MM.1S (cell line): Measurements from ENCODE around the gene ITPRID1.

Experiments used
- DNase-seq: peaks from one replicate; pipeline ENCODE4 v3.0.0-alpha.2; 2015
- H2AFZ ChIP-seq: fragments of 300-600 bp; sonication (generic); 2 replicates; pipeline ENCODE4 v1.6.0; 2016; ENCODE audit warnings: antibody characterized with exemption, low read length
- H3F3A ChIP-seq: fragments of 300-600 bp; sonication (generic); 2 replicates; pipeline ENCODE4 v1.6.1; 2016; ENCODE audit warnings: mild to moderate bottlenecking, antibody characterized with exemption, low read length, moderate library complexity, mixed read lengths; ENCODE audit not compliant: insufficient read depth
- H3K27ac ChIP-seq: fragments of 300-600 bp; sonication (generic); 2 replicates; pipeline ENCODE4 v1.5.1; 2016; ENCODE audit warnings: mild to moderate bottlenecking, low read length
- H3K27me3 ChIP-seq: fragments of 300-600 bp; sonication (generic); replicated peaks from 2 replicates; pipeline ENCODE4 v1.6.0; 2016; ENCODE audit warnings: low read length; ENCODE audit not compliant: insufficient read depth
- H3K36me3 ChIP-seq: fragments of 300-600 bp; sonication (generic); replicated peaks from 2 replicates; pipeline ENCODE4 v1.6.1; 2016; ENCODE audit warnings: mild to moderate bottlenecking, low read length, mixed read lengths; ENCODE audit not compliant: insufficient read depth
- H3K4me1 ChIP-seq: fragments of 300-600 bp; sonication (generic); 2 replicates; pipeline ENCODE4 v1.6.1; 2016; ENCODE audit warnings: low read length, mixed read lengths
- H3K4me2 ChIP-seq: fragments of 300-600 bp; sonication (generic); 2 replicates; pipeline ENCODE4 v1.6.0; 2016; ENCODE audit warnings: low read depth, low read length
- H3K4me3 ChIP-seq: fragments of 300-600 bp; sonication (generic); 2 replicates; pipeline ENCODE4 v1.5.1; 2016; ENCODE audit warnings: low read length, mixed read lengths
- H3K79me2 ChIP-seq: fragments of 300-600 bp; sonication (generic); 2 replicates; pipeline ENCODE4 v1.6.1; 2016; ENCODE audit warnings: mixed run types, low read length, mixed read lengths
- H3K9ac ChIP-seq: fragments of 300-600 bp; sonication (generic); 2 replicates; pipeline ENCODE4 v1.6.1; 2016; ENCODE audit warnings: low read length, mixed read lengths
- H3K9me2 ChIP-seq: fragments of 300-600 bp; sonication (generic); replicated peaks from 2 replicates; pipeline ENCODE4 v1.6.1; 2016; ENCODE audit warnings: mild to moderate bottlenecking, low read length, mixed read lengths; ENCODE audit not compliant: insufficient read depth
- H3K9me3 ChIP-seq: fragments of 300-600 bp; sonication (generic); replicated peaks from 2 replicates; pipeline ENCODE4 v1.6.1; 2016; ENCODE audit warnings: mild to moderate bottlenecking, low read length, mixed read lengths; ENCODE audit not compliant: insufficient read depth
- H4K20me1 ChIP-seq: fragments of 300-600 bp; sonication (generic); 2 replicates; pipeline ENCODE4 v1.6.1; 2016; ENCODE audit warnings: mild to moderate bottlenecking, low read length, moderate library complexity, mixed read lengths; ENCODE audit not compliant: insufficient read depth
- CTCF ChIP-seq: fragments of 300-600 bp; sonication (generic); IDR thresholded peaks from 2 replicates; pipeline ENCODE4 v1.5.1; 2016; ENCODE audit warnings: antibody characterized with exemption, low read length, mixed read lengths
- EZH2 ChIP-seq: fragments of 300-600 bp; sonication (generic); optimal IDR thresholded peaks from 2 replicates; pipeline ENCODE3; 2017; ENCODE audit warnings: low read depth, mild to moderate bottlenecking, antibody characterized with exemption, low read length, mixed read lengths
- EZH2phosphoT487 ChIP-seq: fragments of 300-600 bp; sonication (generic); IDR thresholded peaks from 2 replicates; pipeline ENCODE4 v1.6.1; 2018; ENCODE audit warnings: antibody characterized with exemption, low read length

The ITPRID1 gene

GRCh38 chr7:31664890-31665289, 151.0 kb downstream of the ITPRID1 start:
- H3K27ac ChIP-seq: no peak overlapping the region
- H3K27me3 ChIP-seq: no peaks in the 10 kb centered on the region
- no peak overlapping the region for H2AFZ ChIP-seq
- H3K9ac ChIP-seq: no peak overlapping the region
- H3K9me2 ChIP-seq: no peaks in the 10 kb centered on the region
- H3K36me3 ChIP-seq: no peaks in the 10 kb centered on the region
- no peaks in the 10 kb centered on the region for H4K20me1 ChIP-seq
- H3K9me3 ChIP-seq: no peaks in the 10 kb centered on the region
- TF ChIP-seq EZH2phosphoT487: no peak
- no peak for TF ChIP-seq CTCF
- no peak for TF ChIP-seq EZH2
- H3K4me2 ChIP-seq: no peak overlapping the region
- DNase-seq: no peak
- H3K4me3 ChIP-seq: no peak overlapping the region
- H3K79me2 ChIP-seq: no peaks in the 10 kb centered on the region
- no peaks in the 10 kb centered on the region for H3F3A ChIP-seq
- H3K4me1 ChIP-seq: no peaks in the 10 kb centered on the region

DNA sequence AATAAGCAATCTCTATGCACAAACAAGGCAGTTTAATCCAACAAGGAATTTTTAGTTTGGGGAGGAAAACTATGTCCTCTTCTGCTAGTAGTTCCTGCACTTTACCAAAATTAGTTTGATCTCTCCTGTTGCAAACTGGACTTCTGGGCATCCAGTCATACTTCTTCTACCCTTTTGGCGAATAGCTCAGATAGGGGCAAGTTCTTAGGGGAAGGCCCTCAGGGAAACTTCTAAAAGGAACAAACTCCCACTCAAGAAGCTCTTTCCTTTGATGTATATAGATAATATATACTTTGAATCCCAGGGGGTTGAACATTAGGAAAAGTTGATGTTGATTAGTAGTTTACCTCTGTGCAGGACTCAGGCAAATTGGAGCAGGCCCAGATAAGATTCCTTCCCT, 151.7 kb downstream of the ITPRID1 start:
- H3K36me3 ChIP-seq: no peaks in the 10 kb centered on the region
- no peaks in the 10 kb centered on the region for H3F3A ChIP-seq
- no peak overlapping the region for H3K4me3 ChIP-seq
- H3K9me2 ChIP-seq: no peaks in the 10 kb centered on the region
- H3K4me1 ChIP-seq: no peaks in the 10 kb centered on the region
- no peak for DNase-seq
- no peak overlapping the region for H3K4me2 ChIP-seq
- no peak overlapping the region for H3K9ac ChIP-seq
- H2AFZ ChIP-seq: no peak overlapping the region
- H4K20me1 ChIP-seq: no peaks in the 10 kb centered on the region
- TF ChIP-seq EZH2phosphoT487 (no peak), CTCF (no peak), EZH2 (no peak)
- H3K27me3 ChIP-seq: no peaks in the 10 kb centered on the region
- no peak overlapping the region for H3K27ac ChIP-seq
- no peaks in the 10 kb centered on the region for H3K9me3 ChIP-seq
- H3K79me2 ChIP-seq: no peaks in the 10 kb centered on the region

GRCh38 chr7:31669461-31669860, 155.6 kb downstream of the ITPRID1 start:
- Histone ChIP-seq H4K20me1 (no peaks in the 10 kb centered on the region), H3K9me2 (no peaks in the 10 kb centered on the region), H3K9ac (no peak overlapping the region), H2AFZ (no peak overlapping the region), H3K36me3 (no peaks in the 10 kb centered on the region), H3F3A (no peaks in the 10 kb centered on the region), H3K79me2 (no peaks in the 10 kb centered on the region), H3K4me1 (no peaks in the 10 kb centered on the region), H3K4me2 (no peak overlapping the region), H3K4me3 (no peak overlapping the region), H3K9me3 (no peaks in the 10 kb centered on the region), H3K27me3 (no peaks in the 10 kb centered on the region), H3K27ac (no peak overlapping the region)
- TF ChIP-seq EZH2 (no peak), CTCF (no peak), EZH2phosphoT487 (no peak)
- DNase-seq: no peak
